HG02885 (cell line): Measurements from ENCODE around the gene MED14.
"Not testable (repeated sequence)": the region's sequence is repeated elsewhere in the genome, so short reads cannot be mapped to it uniquely, and the experiment has no call there.

Source experiments
- ATAC-seq: cut with Tn5 transposase; IDR thresholded peaks from one replicate; pipeline ENCODE4 v1.9.1; 2021; ENCODE audit warnings: mild to moderate bottlenecking; ENCODE audit not compliant: unreplicated experiment, poor library complexity

MED14 gene

GRCh38 chrX:40732499-40732898 is 2.8 kb downstream of the MED14 start:
- not testable (repeated sequence) for ATAC-seq

DNA sequence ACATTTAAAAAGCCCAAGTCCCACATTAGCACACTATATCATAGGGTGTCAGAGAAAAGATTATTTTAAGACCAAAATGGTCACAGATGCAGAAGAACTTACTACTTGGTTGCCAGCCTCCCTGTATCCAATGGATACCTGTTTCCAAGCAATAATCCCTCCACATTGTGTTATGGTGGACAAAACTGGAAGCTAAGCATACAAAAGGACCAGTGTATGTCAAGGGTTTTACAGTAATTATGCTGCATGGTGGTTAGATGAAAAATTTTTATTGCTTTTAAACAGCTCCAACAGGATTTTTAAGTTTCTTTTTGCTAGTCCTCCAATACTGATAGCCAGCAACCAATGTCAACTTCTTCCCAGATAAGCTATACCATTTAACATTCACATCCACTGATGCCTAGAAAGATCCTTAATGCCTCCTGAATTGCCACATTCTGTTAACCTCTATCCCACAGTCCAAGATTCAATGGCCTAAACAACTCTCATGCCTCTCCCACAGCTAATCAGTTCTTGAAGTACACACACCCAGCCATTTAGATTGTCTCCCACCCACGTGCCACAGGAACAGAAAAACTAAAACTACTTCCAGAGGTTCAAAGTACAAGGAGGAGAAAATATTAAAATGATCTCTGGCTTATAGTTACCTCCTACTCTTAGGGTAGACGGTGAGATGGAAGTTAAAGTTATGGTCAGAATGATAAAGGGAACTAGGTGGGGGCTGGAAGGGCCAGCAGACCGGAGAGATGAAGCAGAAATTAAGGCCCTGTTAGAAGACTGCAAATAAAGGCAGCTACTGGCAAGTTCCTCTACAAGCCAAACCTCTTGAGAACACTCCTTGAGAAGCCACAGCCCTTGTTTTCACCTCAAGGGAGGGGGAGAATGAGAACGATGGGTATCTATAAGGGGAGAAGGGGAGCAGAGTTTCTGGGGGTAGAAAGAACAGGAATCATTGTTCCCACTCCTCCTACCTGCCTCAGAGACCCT is 5.5 kb downstream of the MED14 start:
- no peak for ATAC-seq

- no peak for ATAC-seq
Measured at GRCh38 chrX:40727581-40728252, 7.6 kb downstream of the MED14 start.

GRCh38 chrX:40727093-40727492 is 8.2 kb downstream of the MED14 start:
- no peak for ATAC-seq

GRCh38 chrX:40722930-40723329 is 12.4 kb downstream of the MED14 start:
- no peak for ATAC-seq

DNA sequence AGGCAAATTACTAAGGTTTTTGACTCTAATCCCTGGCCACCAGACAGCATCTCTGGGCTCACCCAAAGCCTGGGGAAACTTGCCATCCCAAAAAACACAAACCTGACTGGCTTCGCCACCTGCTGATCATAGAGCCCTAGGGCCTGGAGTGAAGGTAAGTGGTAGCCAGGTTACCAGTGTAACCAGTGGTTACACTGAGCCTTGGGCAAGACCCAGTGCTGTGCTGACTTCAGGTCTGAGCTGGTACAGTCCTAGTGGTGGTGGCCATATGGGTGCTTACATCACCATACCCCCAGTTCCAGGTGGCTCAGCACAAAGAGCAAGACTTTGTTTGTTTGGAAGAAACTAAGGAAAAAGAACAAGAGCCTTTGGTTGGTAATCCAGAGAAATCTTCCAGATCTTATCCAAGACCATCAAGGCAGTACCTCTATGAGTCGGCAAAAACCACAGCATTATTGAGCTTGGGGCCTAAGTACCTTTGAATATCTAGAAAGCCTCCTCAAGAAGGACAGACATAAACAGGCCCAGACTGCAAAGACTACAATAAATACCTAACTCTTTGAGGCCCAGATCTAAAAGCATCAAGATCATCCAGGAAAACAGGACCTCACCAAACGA is 13.7 kb downstream of the MED14 start:
- ATAC-seq, result no peak

DNA sequence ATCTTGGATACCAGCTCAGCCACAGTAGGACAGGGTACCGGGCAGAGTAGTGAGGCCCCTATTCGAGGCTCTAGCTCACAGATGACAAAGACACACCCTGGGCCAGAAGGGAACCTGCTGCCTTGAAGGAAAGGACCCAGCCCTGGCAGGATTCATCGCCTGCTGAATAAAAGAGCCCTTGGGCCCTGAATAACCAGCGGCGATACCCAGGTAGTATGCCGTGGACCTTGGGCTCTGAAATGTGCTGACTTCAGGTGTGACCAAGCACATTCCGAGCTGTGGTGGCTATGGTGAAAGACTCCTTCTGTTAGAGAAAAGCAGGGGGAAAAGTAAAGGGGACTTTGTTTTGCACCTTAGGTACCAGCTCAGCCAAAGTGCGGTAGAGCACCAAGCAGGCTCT is 14.6 kb downstream of the MED14 start:
- ATAC-seq, result no peak

- no peak for ATAC-seq
Measured at GRCh38 chrX:40720339-40720738, 15.0 kb downstream of the MED14 start.

DNA sequence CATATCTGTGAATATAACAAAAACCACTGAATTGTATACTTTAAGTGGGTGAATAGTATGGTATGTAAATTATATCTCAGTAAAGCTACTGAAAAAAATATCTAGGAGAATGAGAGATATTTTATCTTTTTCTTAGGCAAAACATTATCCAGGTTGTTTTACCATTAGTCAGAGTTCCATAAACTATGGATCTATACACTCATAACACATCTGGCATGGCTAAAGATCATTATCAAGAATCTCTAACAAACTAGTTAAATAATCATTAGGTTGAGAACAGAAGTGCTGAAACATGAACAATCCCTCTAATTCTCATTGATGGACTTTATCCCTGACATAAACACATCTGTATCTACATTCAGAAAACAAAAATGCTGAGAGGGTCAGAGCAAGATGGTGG is 15.6 kb downstream of the MED14 start:
- no peak for ATAC-seq

DNA sequence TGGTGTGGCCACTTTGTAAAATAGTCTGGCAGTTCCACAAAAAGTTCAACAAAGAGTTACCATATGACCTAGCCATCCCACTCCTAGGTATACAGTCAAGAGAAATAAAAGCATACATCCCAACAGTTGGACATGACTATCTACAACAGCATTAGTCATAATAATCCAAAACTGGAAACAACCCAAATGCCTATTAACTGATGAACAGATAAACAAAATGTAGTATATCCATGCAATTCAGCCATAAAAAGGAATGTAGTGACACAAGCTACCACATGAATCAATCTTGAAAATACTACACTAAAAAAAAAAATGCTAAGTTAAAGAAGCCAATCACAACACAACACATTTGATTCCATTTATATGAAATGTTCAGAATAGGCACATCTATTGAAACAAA is 16.1 kb downstream of the MED14 start:
- ATAC-seq, result no peak

GRCh38 chrX:40709395-40709794 is 25.9 kb downstream of the MED14 start:
- ATAC-seq, result no peak

DNA sequence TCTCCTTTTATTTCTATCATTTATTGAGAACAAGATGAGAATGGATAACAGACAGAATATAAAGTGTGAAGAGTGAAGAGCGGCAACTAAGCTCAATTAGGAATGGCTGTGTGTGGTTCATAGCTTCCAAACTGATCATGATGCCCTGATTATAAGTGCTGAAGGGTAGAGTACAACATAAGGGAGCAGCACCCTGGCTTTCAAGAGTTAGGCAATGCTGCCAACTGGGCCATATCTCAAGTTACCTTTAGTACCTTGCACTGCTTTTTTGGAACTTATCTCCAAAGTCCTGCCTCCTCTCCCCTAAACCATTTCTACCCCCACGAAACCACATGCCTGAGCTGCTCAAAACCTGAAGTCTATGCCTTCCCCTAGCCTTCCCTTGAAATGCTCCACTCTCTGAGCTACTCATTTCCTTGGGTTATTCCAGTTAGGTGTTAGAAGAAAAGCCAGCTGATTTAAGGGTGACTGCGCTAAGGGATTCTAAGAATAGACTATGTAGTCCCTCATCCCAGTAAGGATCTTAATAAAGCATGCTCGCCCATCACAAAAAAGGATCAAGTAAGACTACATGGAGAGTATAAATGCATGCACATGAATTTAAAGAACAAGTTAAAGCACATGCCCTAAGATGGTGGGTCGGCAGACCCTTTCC is 29.6 kb downstream of the MED14 start:
- no peak for ATAC-seq

DNA sequence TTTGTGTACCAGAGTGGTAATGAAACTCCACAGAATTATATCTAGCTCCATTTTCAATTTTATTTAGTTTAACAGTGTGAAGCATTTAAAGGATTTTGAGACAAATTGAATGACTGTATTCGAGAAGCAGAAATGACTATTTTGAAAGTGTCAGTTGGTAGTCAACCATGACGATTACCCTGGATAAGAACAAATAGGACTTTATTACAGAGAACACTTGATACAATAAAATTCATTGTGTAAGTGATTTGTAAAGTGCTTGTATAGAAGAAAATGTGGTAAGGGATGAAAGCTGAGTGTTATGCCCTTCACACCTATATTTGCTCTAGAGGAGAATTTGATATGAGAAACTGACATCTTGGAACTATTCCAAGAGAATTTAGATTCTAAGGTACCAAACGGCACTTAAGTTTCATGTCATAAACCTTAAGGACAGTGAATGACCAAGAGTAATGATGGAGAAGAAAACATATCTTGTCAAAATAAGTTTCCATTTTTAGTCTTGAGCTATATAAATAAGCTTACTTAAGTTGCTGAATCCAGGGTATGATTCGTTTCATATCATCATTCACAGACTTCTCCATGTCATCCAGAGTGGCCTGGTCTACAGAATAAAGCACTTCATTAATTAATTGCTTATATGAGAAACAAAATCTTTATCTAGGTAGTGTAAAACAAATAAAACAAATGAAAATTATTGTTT is 34.6 kb downstream of the MED14 start:
- ATAC-seq, result no peak

DNA sequence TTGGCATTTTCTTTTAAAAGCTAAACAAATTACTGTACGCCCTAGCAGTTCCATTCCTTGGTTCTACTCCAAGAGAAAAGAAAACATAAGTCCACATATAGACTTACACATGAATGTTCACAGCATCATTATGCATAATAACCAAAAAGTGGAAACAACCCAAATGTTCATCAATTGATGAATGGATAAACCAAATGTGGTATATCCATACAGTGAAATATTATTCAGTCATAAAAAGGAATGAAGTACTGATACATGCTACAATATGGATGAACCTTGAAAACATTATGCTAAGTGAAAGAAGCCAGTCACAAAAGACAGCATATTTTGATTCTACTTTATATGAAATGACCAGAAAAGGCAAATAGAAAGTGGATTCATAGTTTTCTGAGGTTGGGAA is 36.5 kb downstream of the MED14 start:
- ATAC-seq, result no peak

GRCh38 chrX:40694802-40695201 is 40.5 kb downstream of the MED14 start:
- no peak for ATAC-seq

DNA sequence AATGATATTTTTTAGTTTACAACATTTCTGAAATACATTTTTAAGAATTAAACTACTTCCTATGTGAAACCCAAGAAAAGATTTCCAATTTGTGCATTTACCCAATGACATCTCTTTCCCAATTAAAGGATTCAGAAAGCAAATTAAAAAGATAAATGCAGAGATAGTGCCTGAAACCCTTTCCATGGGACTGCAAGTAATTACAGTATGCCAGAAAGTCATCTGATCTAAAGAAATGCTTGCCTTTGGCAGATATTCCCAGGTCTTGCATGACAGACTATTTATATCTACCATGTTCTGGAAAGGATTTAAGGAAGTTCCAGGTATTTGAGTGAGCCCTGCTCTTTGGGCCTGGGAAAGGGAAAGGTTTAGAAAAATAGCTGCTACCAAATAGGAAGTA is 46.4 kb downstream of the MED14 start:
- no peak for ATAC-seq

- ATAC-seq, result no peak
Measured at GRCh38 chrX:40687169-40687568, 48.2 kb downstream of the MED14 start.

DNA sequence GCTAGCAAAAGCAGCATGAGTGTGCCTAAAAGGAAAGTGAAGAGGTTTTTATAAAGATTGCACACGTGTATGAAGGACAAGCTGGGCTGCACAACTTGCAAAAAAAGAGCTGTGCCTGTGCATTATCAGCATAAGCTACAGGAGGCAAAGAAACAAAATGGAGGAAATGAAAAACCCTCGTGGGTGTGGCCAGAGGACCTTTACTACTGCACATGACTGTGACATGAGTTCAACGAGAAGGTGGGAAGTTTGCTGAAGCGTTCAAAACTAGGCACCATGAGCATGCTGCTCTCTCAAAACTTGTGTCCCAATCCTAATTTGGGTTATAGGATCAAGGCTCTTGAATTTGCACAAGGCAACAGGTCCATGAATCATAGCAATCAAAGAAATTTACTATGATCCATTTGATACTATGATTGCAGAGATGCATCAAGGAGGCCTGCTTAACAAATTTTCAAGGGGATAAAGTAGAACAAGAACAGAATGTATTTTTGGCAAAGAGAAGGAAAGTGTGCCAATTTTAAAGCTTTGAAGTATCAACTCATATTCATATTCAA is 49.9 kb downstream of the MED14 start:
- no peak for ATAC-seq

- ATAC-seq, result no peak
Measured at GRCh38 chrX:40684092-40684491, 51.2 kb downstream of the MED14 start.

- no peak for ATAC-seq
Measured at GRCh38 chrX:40683245-40683644, 52.1 kb downstream of the MED14 start.
